COR-L47 (cell line): Measurements from ENCODE around the gene BASP1.
A peak's percentile ranks its signal among the peaks of the same experiment; 100 is the strongest.
"Not testable (repeated sequence)": the region's sequence is repeated elsewhere in the genome, so short reads cannot be mapped to it uniquely, and the experiment has no call there.

ENCODE experiments used
- DNase-seq: peaks from one replicate; lab custom pipeline; 2025; lab: John Stamatoyannopoulos, UW

BASP1 gene

GRCh38 chr5:17191574-17191973 lies 25.9 kb upstream of the BASP1 start:
- not testable (repeated sequence) for DNase-seq

DNA sequence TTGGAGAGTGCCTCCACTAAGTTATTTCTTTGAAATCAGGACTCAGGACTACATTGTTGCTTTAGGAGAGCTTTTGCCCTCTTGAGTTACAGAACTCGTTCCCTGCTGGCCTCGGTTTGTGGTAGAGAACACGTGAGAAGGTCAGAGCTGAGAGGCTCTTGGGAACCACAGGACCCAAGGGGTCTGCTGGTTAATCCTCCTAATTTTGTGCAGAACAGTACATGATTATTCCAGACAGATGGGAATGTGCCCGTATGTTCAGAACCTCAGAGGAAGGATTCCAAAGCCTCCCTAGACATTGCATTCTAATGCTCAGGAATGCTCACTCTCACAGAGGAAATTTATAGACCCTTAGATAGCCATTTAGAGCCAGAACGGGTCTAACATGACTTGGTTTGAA lies 25.2 kb upstream of the BASP1 start:
- no peak for DNase-seq

DNA sequence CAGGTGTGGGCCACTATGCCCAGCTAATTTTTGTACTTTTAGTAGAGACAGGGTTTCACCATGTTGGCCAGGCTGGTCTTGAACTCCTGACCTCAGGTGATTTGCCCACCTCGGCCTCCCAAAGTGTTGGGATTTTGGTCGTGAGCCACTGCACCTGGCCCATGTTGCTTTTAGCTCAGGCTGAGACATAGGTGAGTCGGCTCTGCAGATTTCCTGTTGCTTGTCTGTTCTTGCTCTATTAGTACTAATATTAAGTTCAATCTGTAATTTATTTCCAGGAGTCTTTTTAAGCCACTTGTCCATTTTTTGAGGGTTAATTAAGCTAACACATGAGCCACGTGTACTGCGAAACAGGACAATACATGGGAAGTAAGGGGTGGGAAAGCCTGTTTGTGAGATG lies 21.4 kb upstream of the BASP1 start:
- no peak for DNase-seq

DNA sequence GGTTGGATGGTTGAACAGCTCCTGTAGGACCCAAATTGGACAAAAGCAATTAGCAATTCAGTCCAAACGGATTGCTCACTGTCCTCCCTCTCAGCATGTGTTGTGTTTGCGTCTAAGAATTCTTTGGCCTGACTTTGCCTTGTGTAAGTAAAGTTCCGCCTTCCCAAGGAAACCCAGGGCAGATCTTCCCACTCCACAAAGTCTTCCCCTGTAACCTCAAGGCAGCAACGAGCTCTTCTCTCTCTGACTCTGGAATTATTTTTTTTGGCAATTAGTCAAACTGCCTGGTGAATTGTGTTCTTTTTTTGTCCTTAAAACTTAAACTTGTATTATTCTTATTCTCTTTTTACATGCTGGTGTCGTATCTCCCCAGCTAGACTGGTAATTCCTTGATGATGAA lies 20.7 kb upstream of the BASP1 start:
- no peak for DNase-seq

DNA sequence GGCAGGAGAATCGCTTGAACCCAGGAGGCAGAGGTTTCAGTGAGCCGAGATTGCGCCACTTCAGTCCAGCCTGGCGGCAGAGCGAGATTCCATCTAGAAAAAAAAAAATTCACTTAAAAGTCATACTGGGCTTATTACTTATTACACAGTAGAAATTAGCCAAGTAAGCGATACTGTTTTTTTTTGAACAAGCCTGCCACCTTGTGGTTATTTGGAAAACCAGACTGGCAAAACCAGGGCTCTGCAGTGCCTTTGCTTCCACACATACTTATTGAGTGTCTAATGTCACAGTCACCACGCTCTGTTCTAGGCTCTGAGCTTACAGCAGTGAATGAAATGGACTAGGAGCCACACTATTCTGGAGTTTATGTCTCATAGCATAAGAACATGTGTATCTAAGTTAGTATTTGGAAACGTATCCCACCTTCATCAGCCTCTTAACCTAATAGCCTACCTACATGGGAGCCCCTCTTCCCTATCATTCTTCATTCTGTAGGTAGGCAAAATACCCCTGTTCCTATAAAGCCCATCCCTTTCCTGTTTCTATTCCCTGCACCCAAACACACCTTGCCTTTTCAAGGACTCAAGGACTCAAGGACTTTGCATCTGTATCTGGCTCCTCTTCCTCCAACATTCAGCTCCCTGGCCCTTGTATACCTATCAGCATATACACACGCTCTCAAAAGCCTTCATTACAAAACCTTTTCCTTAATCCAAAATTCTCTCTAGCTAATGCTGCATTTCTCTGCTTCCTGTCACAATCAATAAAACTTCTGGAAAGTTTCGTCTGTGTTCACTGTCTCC lies 13.9 kb upstream of the BASP1 start:
- peak; percentile 29 for DNase-seq

- no peak for DNase-seq
Observed at GRCh38 chr5:17204133-17204489, 13.3 kb upstream of the BASP1 start.

- DNase-seq: no peak
Observed at GRCh38 chr5:17206021-17206420, 11.4 kb upstream of the BASP1 start.

DNA sequence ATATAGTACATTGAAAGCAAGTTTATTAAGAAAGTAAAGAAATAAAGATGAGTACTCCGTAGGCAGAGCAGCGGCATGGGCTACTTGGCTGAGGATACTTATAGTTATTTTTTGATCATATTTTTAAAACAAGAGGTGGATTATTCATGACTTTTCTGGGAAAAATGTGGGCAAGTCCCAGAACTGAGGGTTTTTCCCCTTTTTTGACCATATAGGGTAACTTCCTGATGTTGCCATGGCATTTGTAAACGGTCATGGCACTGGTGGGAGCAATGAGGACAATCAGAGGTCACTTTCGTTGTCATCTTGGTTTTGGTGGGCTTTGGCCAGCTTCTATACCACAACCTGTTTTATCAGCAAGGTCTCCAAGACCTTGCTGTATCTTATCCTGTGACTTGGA lies 5.2 kb upstream of the BASP1 start:
- DNase-seq: no peak

- DNase-seq: no peak
Observed at GRCh38 chr5:17212996-17213395, 4.4 kb upstream of the BASP1 start.

DNA sequence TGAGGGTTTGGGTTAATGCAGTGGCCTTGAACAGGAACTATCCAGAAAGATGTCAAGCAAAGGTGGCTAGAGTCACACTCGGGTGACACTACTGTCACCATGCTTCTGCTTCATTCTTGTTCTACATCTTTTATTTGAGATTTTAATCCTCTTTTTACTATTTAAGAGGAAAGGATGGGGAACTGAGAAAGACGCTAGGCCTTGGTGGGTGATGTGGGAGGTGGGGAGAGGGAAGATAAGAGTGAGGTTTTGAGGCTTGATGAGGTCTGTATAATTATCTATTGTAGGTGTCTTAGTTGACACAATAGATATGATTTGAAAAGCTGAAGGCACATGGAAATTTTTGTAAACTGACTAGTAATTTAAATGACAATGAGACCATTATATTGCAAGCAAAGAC lies 3.5 kb upstream of the BASP1 start:
- DNase-seq: no peak

DNA sequence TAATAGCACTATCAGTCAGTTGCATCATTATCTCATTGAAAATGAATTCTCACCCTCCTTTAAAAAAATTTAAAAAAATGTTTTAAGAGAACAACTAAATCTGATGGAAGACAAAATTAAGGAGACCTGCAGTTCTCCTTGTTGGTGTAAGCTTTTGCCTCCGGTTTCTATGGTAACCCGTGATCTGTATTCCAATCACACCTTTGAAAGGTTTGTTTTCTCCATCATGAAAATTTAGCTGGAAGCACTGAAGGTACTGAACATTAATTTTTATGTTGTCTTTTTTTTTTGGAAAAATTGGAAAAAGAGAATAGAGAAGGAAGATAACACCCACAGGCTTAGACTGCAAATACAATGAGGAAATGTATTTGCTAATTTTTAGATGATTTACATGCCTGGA lies 2.5 kb upstream of the BASP1 start:
- no peak for DNase-seq

DNA sequence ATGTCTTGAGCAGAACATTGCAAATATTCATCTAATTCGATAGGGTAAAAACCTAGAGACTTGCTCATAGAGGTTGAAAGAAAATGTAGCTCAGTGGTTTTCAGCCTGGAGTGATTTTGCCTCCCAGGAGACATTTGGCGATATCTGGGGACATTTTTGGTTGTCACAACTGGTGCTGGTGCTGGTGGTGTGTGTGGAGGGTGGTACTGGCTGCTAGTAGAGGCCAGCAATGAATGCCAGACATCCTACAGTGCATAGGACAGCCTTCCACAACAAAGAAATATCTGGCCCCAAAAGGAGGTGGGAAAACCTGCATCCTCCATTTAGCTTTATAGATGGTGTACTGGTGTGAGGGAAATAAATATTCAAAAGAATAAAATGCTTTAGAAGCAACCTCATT lies 2.1 kb upstream of the BASP1 start:
- no peak for DNase-seq

DNA sequence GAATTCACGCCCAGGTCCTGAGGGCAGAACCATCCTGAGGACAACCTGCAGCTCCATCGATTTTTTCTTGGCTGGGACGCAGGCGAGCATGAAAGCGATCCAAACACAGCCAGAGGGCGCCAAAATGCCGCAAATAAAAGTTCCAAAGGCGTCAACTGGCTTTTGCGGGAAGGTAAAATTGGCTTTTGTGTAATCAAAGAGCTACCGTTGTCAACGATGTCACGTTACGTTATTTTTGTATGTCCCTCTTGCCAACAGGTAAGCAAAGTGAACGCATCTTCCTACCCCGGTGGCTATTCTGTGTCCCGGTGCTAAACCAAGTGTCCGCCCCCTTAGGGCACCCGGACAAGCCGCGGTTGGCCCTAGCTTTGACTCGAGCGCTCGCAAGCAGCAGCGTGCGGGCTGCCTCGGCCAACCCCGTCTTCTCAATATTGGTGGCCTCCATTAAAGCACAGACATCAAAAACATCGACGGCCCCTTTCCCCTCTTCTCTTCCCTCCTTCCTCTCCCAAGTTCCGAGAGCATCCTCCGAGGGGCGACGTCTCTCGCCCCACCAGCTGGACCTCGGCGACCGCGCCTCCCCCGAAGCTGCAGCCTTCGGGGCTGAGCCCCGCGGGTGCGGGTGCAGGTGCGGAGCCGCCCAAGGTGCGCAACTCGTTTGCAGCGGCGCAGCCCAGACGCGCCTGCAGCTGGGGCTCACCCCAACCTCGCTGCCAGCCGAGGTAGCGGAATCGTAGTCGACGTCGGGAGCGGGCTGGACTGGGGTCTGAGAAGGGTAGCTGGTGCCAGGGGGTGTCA lies 1.1 kb upstream of the BASP1 start:
- DNase-seq: peak; percentile 94

- DNase-seq: peak; percentile 63
Observed at GRCh38 chr5:17216974-17217492, 398 bp upstream of the BASP1 start.

DNA sequence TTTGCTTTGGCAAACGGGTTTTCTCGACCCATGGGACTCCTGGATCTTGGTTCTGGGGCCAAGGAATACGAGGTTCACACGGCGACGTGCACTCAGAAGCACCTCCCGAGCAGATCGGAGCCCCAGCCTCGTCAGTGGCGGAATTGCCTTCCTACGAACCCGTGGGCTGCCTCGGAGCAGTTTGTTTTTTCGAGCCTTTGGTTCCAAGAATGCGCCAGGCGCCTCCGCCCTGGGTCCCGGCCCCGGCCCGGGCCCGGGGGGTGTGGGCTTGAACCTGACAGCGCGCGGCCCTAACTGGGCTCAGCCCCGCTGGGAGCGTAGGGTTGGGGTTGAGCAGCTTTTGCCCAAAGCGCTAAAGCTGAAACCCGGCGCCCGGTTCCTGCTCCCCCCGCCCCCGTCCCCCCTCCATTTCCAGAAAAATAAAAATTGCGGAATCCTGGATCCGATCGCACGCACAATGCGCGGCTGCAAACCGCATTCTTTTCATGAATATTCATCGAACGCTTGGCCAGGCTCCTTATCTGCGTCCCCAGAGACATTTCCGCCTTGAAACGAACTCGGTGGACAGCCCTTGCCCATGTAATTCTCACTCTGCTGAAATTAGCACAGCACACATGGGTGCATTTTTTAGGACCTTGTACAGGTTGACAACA lies 1.0 kb downstream of the BASP1 start:
- DNase-seq: peak; percentile 64

DNA sequence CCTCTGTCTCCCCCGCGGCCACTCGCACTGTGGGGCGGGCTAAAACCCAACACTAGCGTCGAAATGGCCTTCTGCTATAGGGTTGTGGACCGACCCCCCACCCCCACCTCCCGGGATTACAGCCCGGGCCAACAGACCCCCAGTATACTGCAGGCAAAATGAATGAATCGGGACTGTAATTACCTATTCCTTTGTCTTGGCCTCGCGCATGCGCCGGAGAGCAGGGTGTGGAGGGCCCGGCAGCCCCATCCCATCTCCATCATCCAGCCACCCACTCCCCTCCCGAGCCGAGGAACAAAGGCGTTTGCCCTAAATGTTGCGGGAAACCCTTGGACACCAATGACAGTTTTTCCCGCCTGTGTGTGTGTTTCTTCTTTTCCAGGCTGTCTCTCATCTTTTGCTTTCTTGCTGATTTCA lies 1.6 kb downstream of the BASP1 start:
- DNase-seq: peak; percentile 82

- no peak for DNase-seq
Observed at GRCh38 chr5:17219469-17219868, 2.0 kb downstream of the BASP1 start.

GRCh38 chr5:17219992-17220391 lies 2.6 kb downstream of the BASP1 start:
- DNase-seq: no peak

DNA sequence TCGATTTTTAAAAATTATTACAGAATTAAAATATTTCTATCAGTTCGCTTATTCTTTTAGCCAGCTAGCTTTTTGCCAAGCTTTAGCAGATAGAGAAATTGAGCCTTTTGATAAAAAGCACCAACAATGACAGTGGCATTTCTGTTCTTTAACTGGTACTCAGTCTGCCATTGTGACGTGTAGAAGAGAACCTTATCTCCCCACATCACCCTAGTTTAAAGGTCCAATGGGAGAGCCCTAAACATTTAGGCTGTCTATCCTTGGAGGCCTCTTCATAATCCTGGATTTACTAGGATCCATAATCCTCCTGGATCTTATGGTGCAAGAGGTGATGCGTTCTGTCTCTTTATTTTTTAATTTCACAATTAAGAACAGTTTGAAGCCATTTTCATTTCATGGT lies 3.0 kb downstream of the BASP1 start:
- DNase-seq: no peak

DNA sequence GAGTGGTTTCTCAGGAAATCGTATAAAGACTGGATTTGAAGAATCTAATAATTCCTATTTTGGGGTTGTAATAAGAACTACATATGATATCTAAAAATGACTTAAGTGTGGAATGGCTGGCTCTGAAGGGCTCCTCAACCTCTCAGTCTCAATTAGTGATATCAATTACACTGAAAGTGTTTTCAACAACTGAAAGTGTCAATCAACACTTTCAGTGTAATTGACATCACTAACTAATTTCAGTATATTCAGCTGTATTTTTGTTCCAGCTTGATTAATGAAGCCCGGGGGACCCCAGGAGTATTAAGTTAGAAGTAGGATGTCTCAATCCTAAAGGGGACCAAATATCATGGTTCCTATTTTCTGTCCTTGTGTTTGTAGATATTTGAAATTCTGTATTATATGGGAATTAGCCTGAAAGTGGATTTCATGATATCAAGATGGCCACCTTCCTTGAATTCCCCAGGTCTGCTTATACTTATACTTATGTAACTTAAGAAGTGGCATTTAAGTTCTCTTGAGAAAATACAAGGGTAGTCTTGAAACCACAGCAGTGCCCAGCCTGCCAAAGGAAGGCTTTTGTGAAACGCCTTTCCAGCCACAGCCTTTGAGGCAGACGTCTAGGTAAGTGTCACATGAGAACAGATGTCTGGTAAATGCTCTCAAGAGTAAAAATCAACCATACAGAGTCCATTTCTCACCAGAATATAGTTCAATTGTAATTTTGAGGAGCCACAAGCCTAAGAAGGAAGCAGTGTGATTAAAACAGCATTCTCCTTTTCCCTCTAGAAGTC lies 4.6 kb downstream of the BASP1 start:
- no peak for DNase-seq

DNA sequence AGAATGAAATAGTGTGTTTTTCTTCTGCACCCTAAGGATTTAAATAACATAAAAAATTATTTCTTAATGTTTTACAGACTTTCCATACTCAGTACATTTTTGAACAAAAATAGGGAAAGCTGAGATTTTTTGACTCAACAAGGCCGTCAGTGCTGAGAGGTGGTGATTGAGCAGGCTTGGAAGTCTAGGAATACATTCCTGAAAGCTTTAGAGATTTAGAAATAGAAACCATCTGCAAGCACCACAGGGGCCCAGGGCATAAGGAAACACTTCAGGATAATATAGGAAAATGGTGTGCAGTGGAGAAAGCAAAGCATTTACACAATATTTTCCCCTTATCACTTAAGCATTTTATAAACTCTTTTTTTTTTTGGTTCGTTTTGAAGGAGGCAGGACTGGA lies 5.2 kb downstream of the BASP1 start:
- no peak for DNase-seq
